SU-DHL-6 (cell line): ENCODE data around the gene LAMB4.

Experiments used
- H2AFZ ChIP-seq: fragments of 200-600 bp; sonication (generic); 2 replicates; pipeline ENCODE4 v1.6.1; 2014; ENCODE audit warnings: low read depth, mild to moderate bottlenecking, moderate library complexity, mixed read lengths, antibody characterized with exemption, low read length; ENCODE audit not compliant: severe bottlenecking
- H3F3A ChIP-seq: fragments of 200-600 bp; shearing (Covaris generic); 2 replicates; pipeline ENCODE4 v1.6.0; 2016; ENCODE audit warnings: antibody characterized with exemption, mild to moderate bottlenecking; ENCODE audit not compliant: insufficient read depth
- H3K27ac ChIP-seq: fragments of 200-600 bp; sonication (generic); 2 replicates; pipeline ENCODE4 v1.5.1; 2016; ENCODE audit warnings: low read depth, mild to moderate bottlenecking, low read length, moderate library complexity, mixed read lengths
- H3K27me3 ChIP-seq: fragments of 200-600 bp; sonication (generic), shearing (Covaris generic); 2 replicates; pipeline ENCODE4 v1.6.0; 2014; ENCODE audit warnings: mild to moderate bottlenecking, low read length
- H3K36me3 ChIP-seq: fragments of 200-600 bp; sonication (generic); 2 replicates; pipeline ENCODE4 v1.6.1; 2014; ENCODE audit warnings: mild to moderate bottlenecking, low read length, mixed read lengths
- H3K4me2 ChIP-seq: fragments of 300-600, 200-600 bp; shearing (Covaris generic), sonication (generic); 2 replicates; pipeline ENCODE4 v1.6.0; 2014; ENCODE audit warnings: low read length, low read depth, mild to moderate bottlenecking; ENCODE audit not compliant: poor library complexity, severe bottlenecking
- H3K4me3 ChIP-seq: fragments of 200-600 bp; sonication (generic); 2 replicates; pipeline ENCODE4 v1.5.1; 2014; ENCODE audit warnings: antibody characterized with exemption, low read length, mild to moderate bottlenecking, mixed read lengths; ENCODE audit not compliant: insufficient read depth, poor library complexity, severe bottlenecking
- H3K79me2 ChIP-seq: fragments of 200-600 bp; sonication (generic); 2 replicates; pipeline ENCODE4 v1.6.1; 2014; ENCODE audit warnings: mild to moderate bottlenecking, low read length, moderate library complexity; ENCODE audit not compliant: insufficient read depth
- H3K9ac ChIP-seq: fragments of 200-600 bp; sonication (generic); 2 replicates; pipeline ENCODE4 v1.7.0; 2014; ENCODE audit warnings: mild to moderate bottlenecking, low read length
- H3K9me2 ChIP-seq: fragments of 200-600 bp; sonication (generic); replicated peaks from 2 replicates; pipeline ENCODE4 v1.6.1; 2014; ENCODE audit warnings: low read length; ENCODE audit not compliant: insufficient read depth
- H3K9me3 ChIP-seq: fragments of 200-600 bp; sonication (generic); 2 replicates; pipeline ENCODE4 v1.6.1; 2014; ENCODE audit warnings: low read length, mixed read lengths; ENCODE audit not compliant: insufficient read depth
- H4K20me1 ChIP-seq: fragments of 200-600 bp; sonication (generic); 2 replicates; pipeline ENCODE4 v1.6.1; 2014; ENCODE audit warnings: low read depth, mild to moderate bottlenecking, antibody characterized with exemption, low read length, moderate library complexity, mixed read lengths
- CTCF ChIP-seq: fragments of 200-600 bp; sonication (generic); IDR thresholded peaks from one replicate; pipeline ENCODE4 v1.5.1; 2017; ENCODE audit warnings: antibody characterized with exemption, mild to moderate bottlenecking, low read length, moderate library complexity; ENCODE audit not compliant: insufficient read depth, poor library complexity, severe bottlenecking
- EZH2phosphoT487 ChIP-seq: fragments of 200-600 bp; sonication (generic), shearing (Covaris generic); conservative IDR thresholded peaks from 2 replicates; pipeline ENCODE4 v1.6.1; 2018; ENCODE audit warnings: mild to moderate bottlenecking, antibody characterized with exemption, low read length, moderate library complexity, mixed read lengths

Gene LAMB4

GRCh38 chr7:108038986-108039385 is 91.2 kb downstream of the LAMB4 start:
- H2AFZ ChIP-seq: no peak overlapping the region
- no peak overlapping the region for H3K4me2 ChIP-seq
- H4K20me1 ChIP-seq: no peaks in the 10 kb centered on the region
- H3K36me3 ChIP-seq: no peaks in the 10 kb centered on the region
- H3K9me2 ChIP-seq: no peaks in the 10 kb centered on the region
- no peak overlapping the region for H3K9ac ChIP-seq
- H3K9me3 ChIP-seq: no peaks in the 10 kb centered on the region
- TF ChIP-seq CTCF: no peak
- H3K79me2 ChIP-seq: no peaks in the 10 kb centered on the region
- H3K27ac ChIP-seq: no peak overlapping the region
- no peak overlapping the region for H3K4me3 ChIP-seq
- H3F3A ChIP-seq: no peaks in the 10 kb centered on the region
- no peaks in the 10 kb centered on the region for H3K27me3 ChIP-seq

GRCh38 chr7:108037741-108038140 is 92.4 kb downstream of the LAMB4 start:
- H2AFZ ChIP-seq: no peak overlapping the region
- H3K9ac ChIP-seq: no peak overlapping the region
- H3K9me3 ChIP-seq: no peaks in the 10 kb centered on the region
- H3K36me3 ChIP-seq: no peaks in the 10 kb centered on the region
- H3K27me3 ChIP-seq: no peaks in the 10 kb centered on the region
- TF ChIP-seq EZH2phosphoT487 (no peak), CTCF (no peak)
- H3K4me2 ChIP-seq: no peak overlapping the region
- no peaks in the 10 kb centered on the region for H3K79me2 ChIP-seq
- H3K4me3 ChIP-seq: no peak overlapping the region
- no peaks in the 10 kb centered on the region for H4K20me1 ChIP-seq
- H3F3A ChIP-seq: no peaks in the 10 kb centered on the region
- no peak overlapping the region for H3K27ac ChIP-seq
- H3K9me2 ChIP-seq: no peaks in the 10 kb centered on the region

- no peak overlapping the region for H2AFZ ChIP-seq
- TF ChIP-seq CTCF (no peak), EZH2phosphoT487 (no peak)
- H3K36me3 ChIP-seq: no peaks in the 10 kb centered on the region
- H3K27ac ChIP-seq: no peak overlapping the region
- no peaks in the 10 kb centered on the region for H3K27me3 ChIP-seq
- no peak overlapping the region for H3K4me2 ChIP-seq
- no peaks in the 10 kb centered on the region for H4K20me1 ChIP-seq
- no peaks in the 10 kb centered on the region for H3K79me2 ChIP-seq
- no peaks in the 10 kb centered on the region for H3K9me2 ChIP-seq
- H3F3A ChIP-seq: no peaks in the 10 kb centered on the region
- H3K9me3 ChIP-seq: no peaks in the 10 kb centered on the region
- H3K9ac ChIP-seq: no peak overlapping the region
- H3K4me3 ChIP-seq: no peak overlapping the region
Measured at GRCh38 chr7:108037140-108037539, 93.0 kb downstream of the LAMB4 start.

GRCh38 chr7:108034586-108034985 is 95.6 kb downstream of the LAMB4 start:
- no peaks in the 10 kb centered on the region for H4K20me1 ChIP-seq
- H3K4me2 ChIP-seq: no peak overlapping the region
- no peak overlapping the region for H3K4me3 ChIP-seq
- no peaks in the 10 kb centered on the region for H3K27me3 ChIP-seq
- H3K9ac ChIP-seq: no peak overlapping the region
- H2AFZ ChIP-seq: no peak overlapping the region
- no peaks in the 10 kb centered on the region for H3F3A ChIP-seq
- no peaks in the 10 kb centered on the region for H3K36me3 ChIP-seq
- TF ChIP-seq EZH2phosphoT487 (no peak), CTCF (no peak)
- H3K27ac ChIP-seq: no peak overlapping the region
- no peaks in the 10 kb centered on the region for H3K79me2 ChIP-seq
- no peaks in the 10 kb centered on the region for H3K9me3 ChIP-seq
- no peaks in the 10 kb centered on the region for H3K9me2 ChIP-seq
